Jurkat, Clone E6-1 (cell line): ENCODE results near the gene IQSEC1.

Experiments
- DNase-seq: peaks from one replicate; pipeline ENCODE4 v3.0.0-alpha.2; 2011; ENCODE audit warnings: low read depth, low spot score
- H3K4me3 ChIP-seq: 2 replicates; pipeline ENCODE4 v1.5.1; 2011; ENCODE audit warnings: mild to moderate bottlenecking, low read length, control low read depth, moderate library complexity

The IQSEC1 gene

GRCh38 chr3:13041113-13041776, 32.0 kb downstream of the IQSEC1 start:
- no peak for DNase-seq
- H3K4me3 ChIP-seq, result no peak overlapping the region

GRCh38 chr3:13040361-13041074, 32.7 kb downstream of the IQSEC1 start:
- DNase-seq, result no peak
- H3K4me3 ChIP-seq, result no peak overlapping the region

GRCh38 chr3:13039213-13039896, 33.9 kb downstream of the IQSEC1 start:
- no peak for DNase-seq
- no peak overlapping the region for H3K4me3 ChIP-seq

- H3K4me3 ChIP-seq, result no peak overlapping the region
- DNase-seq, result no peak
These were observed 35.6 kb downstream of the IQSEC1 start for GRCh38 chr3:13037458-13038117.

GRCh38 chr3:13034861-13035260, 38.4 kb downstream of the IQSEC1 start:
- DNase-seq, result no peak
- no peak overlapping the region for H3K4me3 ChIP-seq

GRCh38 chr3:13034109-13034800, 39.0 kb downstream of the IQSEC1 start:
- no peak overlapping the region for H3K4me3 ChIP-seq
- no peak for DNase-seq

- DNase-seq, result no peak
- H3K4me3 ChIP-seq, result no peak overlapping the region
These were observed 41.0 kb downstream of the IQSEC1 start for GRCh38 chr3:13032206-13032605.

GRCh38 chr3:13031621-13032020, 41.6 kb downstream of the IQSEC1 start:
- DNase-seq, result no peak
- H3K4me3 ChIP-seq, result no peak overlapping the region

GRCh38 chr3:13030684-13031083, 42.5 kb downstream of the IQSEC1 start:
- DNase-seq, result no peak
- no peak overlapping the region for H3K4me3 ChIP-seq

- no peak for DNase-seq
- no peak overlapping the region for H3K4me3 ChIP-seq
These were observed 45.0 kb downstream of the IQSEC1 start for GRCh38 chr3:13028010-13028821.

- H3K4me3 ChIP-seq, result no peak overlapping the region
- no peak for DNase-seq
These were observed 46.1 kb downstream of the IQSEC1 start for GRCh38 chr3:13027154-13027553.

GRCh38 chr3:13026534-13026933, 46.7 kb downstream of the IQSEC1 start:
- H3K4me3 ChIP-seq, result no peak overlapping the region
- no peak for DNase-seq

GRCh38 chr3:13025778-13026518, 47.3 kb downstream of the IQSEC1 start:
- no peak overlapping the region for H3K4me3 ChIP-seq
- DNase-seq, result no peak

- no peak for DNase-seq
- no peak overlapping the region for H3K4me3 ChIP-seq
These were observed 48.1 kb downstream of the IQSEC1 start for GRCh38 chr3:13025090-13025489.

GRCh38 chr3:13024765-13025065, 48.5 kb downstream of the IQSEC1 start:
- H3K4me3 ChIP-seq, result no peak overlapping the region
- DNase-seq, result no peak

- DNase-seq, result no peak
These were observed 49.1 kb downstream of the IQSEC1 start for GRCh38 chr3:13023971-13024764.

GRCh38 chr3:13023235-13023970, 49.8 kb downstream of the IQSEC1 start:
- H3K4me3 ChIP-seq, result no peak overlapping the region
- no peak for DNase-seq

More at GRCh38 chr3:13023971-13024764, 49.1 kb downstream of the IQSEC1 start:
- H3K4me3 ChIP-seq, result no peak overlapping the region
